Hindlimb muscle (tissue), 1 donor: ENCODE results near the gene IL25. TPM values are rescaled to one million over a fixed set of nuclear protein-coding genes. Genes with fewer than 3 reads are reported as not detected.
"Not testable (repeated sequence)": the region's sequence is repeated elsewhere in the genome, so short reads cannot be mapped to it uniquely, and the experiment has no call there.

Experiments
- DNase-seq: peaks from one replicate; pipeline ENCODE4 v3.0.0-alpha.2; 2013
- polyA plus RNA-seq: library from polyadenylated mRNA; unstranded; fragments of 120-200 nt; gene quantifications from one replicate; pipeline ENCODE4 v1.2.1, GENCODE V29; 2013; ENCODE audit not compliant: insufficient read length

Gene IL25
- polyA plus RNA-seq, 1 donor = not detected

GRCh38 chr14:23411563-23412525, 39.2 kb downstream of the IL25 start:
- DNase-seq = no peak

GRCh38 chr14:23413681-23414080, 41.1 kb downstream of the IL25 start:
- no peak for DNase-seq

GRCh38 chr14:23414254-23414653, 41.6 kb downstream of the IL25 start:
- no peak for DNase-seq

- no peak for DNase-seq
Observed at GRCh38 chr14:23414906-23415820, 42.6 kb downstream of the IL25 start.

GRCh38 chr14:23415821-23416778, 43.5 kb downstream of the IL25 start:
- no peak for DNase-seq

GRCh38 chr14:23416801-23417200, 44.2 kb downstream of the IL25 start:
- DNase-seq = no peak

- not testable (repeated sequence) for DNase-seq
Observed at GRCh38 chr14:23417269-23417668, 44.7 kb downstream of the IL25 start.

- no peak for DNase-seq
Observed at GRCh38 chr14:23418021-23418420, 45.4 kb downstream of the IL25 start.

GRCh38 chr14:23419646-23420045, 47.0 kb downstream of the IL25 start:
- not testable (repeated sequence) for DNase-seq

- DNase-seq = no peak
Observed at GRCh38 chr14:23421594-23421993, 49.0 kb downstream of the IL25 start.

- DNase-seq = no peak
Observed at GRCh38 chr14:23423657-23424056, 51.0 kb downstream of the IL25 start.

- no peak for DNase-seq
Observed at GRCh38 chr14:23425169-23425568, 52.6 kb downstream of the IL25 start.

GRCh38 chr14:23425798-23426197, 53.2 kb downstream of the IL25 start:
- DNase-seq = not testable (repeated sequence)

Other genes starting within 250 kb of the IL25 start
- gene SLC7A8, start 189.1 kb upstream of the IL25 start, polyA plus RNA-seq = 5.6 TPM
- gene RNF212B, start 134.9 kb upstream of the IL25 start, polyA plus RNA-seq = 0.62 TPM
- gene HOMEZ, start 86.7 kb upstream of the IL25 start, polyA plus RNA-seq = 11.2 TPM
- 16.8 TPM for gene PPP1R3E, start 70.0 kb upstream of the IL25 start, polyA plus RNA-seq
- gene BCL2L2, start 66.0 kb upstream of the IL25 start, polyA plus RNA-seq = 35.6 TPM
- gene PABPN1, start 51.4 kb upstream of the IL25 start, polyA plus RNA-seq = 112 TPM
- gene SLC22A17, start 19.9 kb upstream of the IL25 start, polyA plus RNA-seq = 21.2 TPM
- gene EFS, start 7.6 kb upstream of the IL25 start, polyA plus RNA-seq = 56.9 TPM
- 1.6 TPM for gene CMTM5, start 4.2 kb downstream of the IL25 start, polyA plus RNA-seq
- 3.2 TPM for gene MYH6, start 35.5 kb downstream of the IL25 start, polyA plus RNA-seq
- gene MYH7, start 62.9 kb downstream of the IL25 start, polyA plus RNA-seq = 525 TPM
- 34.3 TPM for gene NGDN, start 96.9 kb downstream of the IL25 start, polyA plus RNA-seq
- gene ZFHX2, start 179.0 kb downstream of the IL25 start, polyA plus RNA-seq = 3.1 TPM
- 14.4 TPM for gene THTPA, start 183.5 kb downstream of the IL25 start, polyA plus RNA-seq
- gene AP1G2, start 195.0 kb downstream of the IL25 start, polyA plus RNA-seq = 18.0 TPM
- gene JPH4, start 206.0 kb downstream of the IL25 start, polyA plus RNA-seq = 0.49 TPM